ENCODE results near the gene KBTBD12. TPM values are rescaled to one million over a fixed set of nuclear protein-coding genes. Genes with fewer than 3 reads are reported as not detected.

The KBTBD12 gene
- total and polyA plus RNA-seq, 2 of the 13 experiments (the other 11 are each of a cell fraction or from before 2014, with no cell fraction given), result not detected

DNA sequence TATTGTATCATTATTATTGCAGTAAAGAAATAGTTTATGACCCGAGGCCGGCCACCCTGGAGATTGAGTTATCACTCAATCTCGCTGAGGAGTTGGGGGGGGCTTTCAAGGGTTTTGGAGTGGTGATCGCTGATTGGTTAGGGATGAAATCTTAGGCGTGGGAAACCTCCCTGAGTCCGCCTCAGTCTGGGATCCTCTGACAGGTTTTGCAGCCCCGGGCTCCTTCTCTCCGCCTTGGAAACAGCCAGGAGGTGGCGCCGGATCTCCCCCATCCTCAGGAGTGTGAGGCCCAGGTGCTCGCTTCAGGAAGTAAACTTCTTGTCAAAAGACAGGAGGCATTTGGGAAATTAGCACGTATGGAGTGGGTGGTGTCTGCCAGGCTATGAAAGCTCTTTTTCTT lies 96.1 kb downstream of the KBTBD12 start:
- 0 out of 2 replicates have a peak overlapping the region, but pooled peaks have one; percentile 32 for H3K4me2 ChIP-seq (ENCODE audit: low read depth, low read length)
- no peak overlapping the region for H3K9ac ChIP-seq (ENCODE audit: insufficient read depth, low read depth, low read length)
- ATAC-seq (peak; percentile 61), FAIRE-seq (no peak), DNase-seq (ENCODE audit: low spot score) (peak; percentile 29)
- H3K79me2 ChIP-seq (ENCODE audit: insufficient read depth, low read length), result no peaks in the 10 kb centered on the region
- H3K4me1 ChIP-seq (ENCODE audit: insufficient read depth, low read length), result peaks cover 35% of the 10 kb centered on the region
- H3K27ac ChIP-seq (ENCODE audit: extremely low read length, insufficient read depth, low read length), result no peak overlapping the region
- 28% methylated on average over 12 of the region's 12 CpGs for WGBS (ENCODE audit: low lambda C conversion rate)
- BruUV-seq (replicated peaks), result no TSS peak
- H3K36me3 ChIP-seq (replicated peaks in 1 of 2; ENCODE audit: control insufficient read depth in 1 of 2, insufficient read depth in 2 of 2, low read length in 2 of 2), result no peaks in the 10 kb centered on the region
- H3K4me3 ChIP-seq (replicated peaks in 1 of 3; ENCODE audit: insufficient read depth in 1 of 3, low read depth in 2 of 3, low read length in 3 of 3), result no peak overlapping the region
- in situ Hi-C loops (cut with HindIII; ENCODE audit: extremely low pct_ligation_motif_present, low pct_unique_long_range_greater_than_20kb), result no loop called here
- 0 out of 5 replicates have a peak, but pooled peaks cover 0 to 4% of the 10 kb centered on the region in 2 experiments for H3K27me3 ChIP-seq (ENCODE audit: control insufficient read depth in 1 of 2, insufficient read depth in 2 of 2, low read length in 2 of 2)
- H2AFZ ChIP-seq (ENCODE audit: low read length), result peak overlapping the region; percentile 34
- no peaks in the 10 kb centered on the region for H4K20me1 ChIP-seq (ENCODE audit: insufficient read depth, low read length)
- peaks cover 3% of the 10 kb centered on the region; the same call in 1 of the 2 replicates for H3K9me3 ChIP-seq (ENCODE audit: low read length)
- CTCF ChIA-PET (ENCODE audit: low intra/inter-chr PET ratio, low total read pairs), result interaction anchor here (0.8 kb wide), 1 partner anchor 123 kb away, joined by 4 read pairs; no protein-coding TSS in a partner anchor
- intact Hi-C loops (cut with micrococcal nuclease; ENCODE audit: unreplicated experiment), result loop anchor here (2.0 kb wide), 1 partner anchor 42 kb away; the partner anchor contains the start of gene SEC61A1
- POLR2A ChIA-PET, result no interaction called here
- no peak for TF ChIP-seq SALL2 (CRISPR knock-in tag; IDR thresholded peaks at IDR 0.05)
- 0 out of 2 replicates have a peak, but pooled peaks have one; percentile 21 for TF ChIP-seq SALL1 (CRISPR knock-in tag; IDR thresholded peaks at IDR 0.05)
- no peak for TF ChIP-seq ZNF792 (CRISPR knock-in tag; IDR thresholded peaks at IDR 0.05)
- TF ChIP-seq ADNP (CRISPR knock-in tag; IDR thresholded peaks at IDR 0.05), result no peak
- no peak for TF ChIP-seq ATF3 (CRISPR knock-in tag; IDR thresholded peaks at IDR 0.05)
- peak; percentile 58 for TF ChIP-seq ELF3 (CRISPR knock-in tag; IDR thresholded peaks at IDR 0.05)
- no peak for TF ChIP-seq MIER2 (CRISPR knock-in tag; IDR thresholded peaks at IDR 0.05)
- peak; percentile 22 for TF ChIP-seq XRCC5 (optimal IDR thresholded peaks at IDR 0.05; ENCODE audit: low read length)
- TF ChIP-seq CTCF (CRISPR knock-in tag; IDR thresholded peaks at IDR 0.05), result peak; percentile 64
- no peak for TF ChIP-seq MAZ (IDR thresholded peaks at IDR 0.05; ENCODE audit: borderline replicate concordance, low read depth, low read length)
- no peak for TF ChIP-seq MAZ (CRISPR knock-in tag; IDR thresholded peaks at IDR 0.05; ENCODE audit: low read depth)
- no peak for TF ChIP-seq GABPA (IDR thresholded peaks at IDR 0.05; ENCODE audit: low read depth, low read length)
- TF ChIP-seq GABPA (CRISPR knock-in tag; IDR thresholded peaks at IDR 0.05; ENCODE audit: low read depth), result 0 out of 2 replicates have a peak, but pooled peaks have one; percentile 22
- 0 out of 2 replicates have a peak, but pooled peaks have one; percentile 28 for TF ChIP-seq ZNF788 (CRISPR knock-in tag; IDR thresholded peaks at IDR 0.05; ENCODE audit: borderline replicate concordance)
- TF ChIP-seq SAP130 (CRISPR knock-in tag; IDR thresholded peaks at IDR 0.05; ENCODE audit: low read depth), result peak; percentile 48; the same call in 1 of the 2 replicates
- TF ChIP-seq ZFX (CRISPR knock-in tag; IDR thresholded peaks at IDR 0.05; ENCODE audit: low read depth), result peak; percentile 22; the same call in 1 of the 2 replicates
- no peak for TF ChIP-seq ZBTB26 (CRISPR knock-in tag; IDR thresholded peaks at IDR 0.05; ENCODE audit: borderline replicate concordance)
- peak; percentile 58 for TF ChIP-seq STAG1 (CRISPR knock-in tag; IDR thresholded peaks at IDR 0.05)
- TF ChIP-seq SMC3 (IDR thresholded peaks at IDR 0.05; ENCODE audit: low read length), result peak; percentile 38; the same call in 1 of the 2 replicates
- TF ChIP-seq ZMYM4 (CRISPR knock-in tag; IDR thresholded peaks at IDR 0.05), result no peak
- peak; percentile 52; the same call in 1 of the 2 replicates for TF ChIP-seq RAD21 (CRISPR knock-in tag; IDR thresholded peaks at IDR 0.05)
- TF ChIP-seq, protein P1, sequence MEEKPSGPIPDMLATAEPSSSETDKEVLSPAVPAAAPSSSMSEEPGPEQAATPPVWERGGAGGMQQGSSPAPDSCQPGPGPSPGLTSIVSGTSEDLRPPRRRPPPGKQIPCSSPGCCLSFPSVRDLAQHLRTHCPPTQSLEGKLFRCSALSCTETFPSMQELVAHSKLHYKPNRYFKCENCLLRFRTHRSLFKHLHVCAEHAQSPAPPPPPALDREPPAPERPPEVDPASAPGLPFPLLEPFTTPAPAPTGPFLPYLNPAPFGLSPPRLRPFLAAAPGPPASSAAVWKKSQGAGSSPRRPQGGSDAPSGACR (CRISPR knock-in tag; IDR thresholded peaks at IDR 0.05), result no peak
- 0 out of 2 replicates have a peak, but pooled peaks have one; percentile 39 for TF ChIP-seq KAT8 (CRISPR knock-in tag; IDR thresholded peaks at IDR 0.05)
- peak; percentile 45; the same call in 1 of the 2 replicates for TF ChIP-seq ELF1 (CRISPR knock-in tag; IDR thresholded peaks at IDR 0.05)
- no peak for TF ChIP-seq FOSL1 (CRISPR knock-in tag; IDR thresholded peaks at IDR 0.05; ENCODE audit: borderline replicate concordance)

All from HepG2 (cell line).